ENCODE measurements around the gene KRTAP6-1.

The KRTAP6-1 gene, protein sequence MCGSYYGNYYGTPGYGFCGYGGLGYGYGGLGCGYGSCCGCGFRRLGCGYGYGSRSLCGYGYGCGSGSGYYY

DNA sequence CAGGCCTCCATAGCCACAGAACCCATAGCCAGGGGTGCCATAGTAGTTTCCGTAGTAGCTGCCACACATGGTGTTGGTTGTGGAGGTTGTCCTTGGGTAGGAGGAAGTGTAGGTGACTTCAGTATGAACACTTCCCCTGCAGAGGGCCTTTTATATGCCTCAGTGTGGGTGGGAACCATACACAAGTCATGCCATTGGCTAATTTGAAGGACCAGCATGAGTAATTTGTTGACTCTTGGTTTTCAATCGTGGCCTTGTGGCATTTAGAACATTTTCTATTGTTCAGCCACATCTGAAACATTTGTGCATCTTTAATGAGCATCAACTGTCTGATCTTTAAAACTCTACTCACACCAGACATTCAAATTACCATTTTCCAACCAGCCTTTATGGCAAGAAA lies at the start of gene KRTAP6-1:
Gene KRTAP6-1 (minus strand): TSS at position 95 of the 400 bp plus-strand sequence. CDS start 26 bp downstream, at position 69.
- no peak for DNase-seq (ENCODE audit: low read depth in 2 of 2)

DNA sequence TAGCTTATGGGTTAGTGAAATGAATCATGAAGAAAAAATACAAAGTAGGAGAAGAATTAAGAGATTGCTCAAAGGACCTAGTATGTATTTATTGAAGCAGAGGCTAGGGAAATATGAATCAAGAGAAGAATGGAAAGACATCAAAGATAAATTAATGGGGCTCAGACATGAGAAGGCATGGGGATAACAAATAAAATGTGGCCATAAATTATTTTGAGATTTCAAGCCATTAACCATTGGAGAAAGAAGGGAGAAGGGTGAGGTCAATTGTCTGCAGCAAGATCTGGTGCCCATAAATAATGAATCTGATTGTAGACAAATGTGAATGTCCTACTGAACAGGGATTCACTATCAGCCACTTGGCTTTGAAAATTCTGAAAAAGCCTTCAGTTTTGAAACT lies 39.2 kb upstream of the KRTAP6-1 start:
- DNase-seq (ENCODE audit: low read depth in 2 of 2), result no peak

DNA sequence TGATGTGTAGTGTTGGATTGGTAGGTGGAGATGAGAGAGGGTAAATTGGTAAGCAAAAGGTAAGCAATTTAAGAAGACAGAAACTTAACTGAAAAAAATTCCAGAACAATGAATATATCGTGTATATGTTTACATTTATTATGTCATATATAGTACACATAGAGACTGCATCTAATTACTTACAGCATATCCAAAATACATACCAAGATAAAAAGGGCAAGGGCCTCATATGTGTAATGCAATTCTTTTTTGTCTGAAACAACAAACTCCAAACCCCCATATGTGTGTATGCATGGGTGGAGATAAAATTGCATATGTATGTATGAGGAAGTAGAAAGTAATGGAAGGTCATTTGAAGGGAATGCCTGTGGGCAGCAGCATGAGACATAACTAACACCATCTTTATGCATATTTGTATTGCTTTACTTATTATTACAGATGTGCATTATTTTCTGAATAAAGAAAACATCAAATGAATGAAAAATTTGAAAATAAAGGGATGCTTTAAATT lies 33.2 kb upstream of the KRTAP6-1 start:
- no peak for DNase-seq (ENCODE audit: low read depth in 2 of 2)

DNA sequence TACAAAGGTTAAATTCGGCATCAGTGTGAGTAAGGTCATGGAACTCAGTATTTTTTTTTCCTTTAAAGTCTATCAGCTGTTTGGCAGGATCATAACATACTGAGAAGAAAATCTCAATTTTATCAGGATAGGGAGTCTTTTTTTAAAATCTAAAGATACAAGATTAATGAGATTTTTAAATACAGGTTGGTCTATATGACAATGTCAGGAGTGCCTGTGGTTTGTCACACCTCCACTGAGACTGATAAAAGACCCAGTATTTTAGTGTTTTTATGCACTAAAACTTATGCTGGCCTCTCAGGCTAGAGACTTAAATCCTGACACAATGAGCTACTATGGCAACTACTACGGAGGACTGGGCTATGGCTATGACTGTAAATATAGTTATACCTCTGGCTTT lies 28.8 kb upstream of the KRTAP6-1 start, which contains the start of gene KRTAP20-3:
Gene KRTAP20-3 (plus strand): TSS at position 301 of the 400 bp plus-strand sequence.
- DNase-seq (ENCODE audit: low read depth in 2 of 2), result no peak

DNA sequence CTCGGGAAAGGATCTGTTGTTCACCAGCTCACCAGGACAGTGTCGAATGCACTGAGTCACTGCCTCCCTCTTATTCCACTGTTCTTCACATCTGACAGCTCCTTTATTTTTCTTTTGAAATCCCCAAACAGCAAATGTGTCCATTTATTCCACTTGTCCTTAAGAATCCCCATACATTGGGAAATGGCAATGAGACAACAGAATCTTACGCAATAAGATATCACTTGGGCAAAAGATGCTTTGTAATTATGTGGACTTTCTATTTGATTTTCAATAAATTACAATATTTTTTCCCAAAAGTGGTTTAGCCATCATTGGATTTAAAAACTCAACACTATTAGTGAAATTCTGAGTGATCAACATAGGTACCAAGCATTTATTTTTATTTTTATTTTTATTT lies 25.0 kb upstream of the KRTAP6-1 start:
- no peak for DNase-seq (ENCODE audit: low read depth in 2 of 2)

DNA sequence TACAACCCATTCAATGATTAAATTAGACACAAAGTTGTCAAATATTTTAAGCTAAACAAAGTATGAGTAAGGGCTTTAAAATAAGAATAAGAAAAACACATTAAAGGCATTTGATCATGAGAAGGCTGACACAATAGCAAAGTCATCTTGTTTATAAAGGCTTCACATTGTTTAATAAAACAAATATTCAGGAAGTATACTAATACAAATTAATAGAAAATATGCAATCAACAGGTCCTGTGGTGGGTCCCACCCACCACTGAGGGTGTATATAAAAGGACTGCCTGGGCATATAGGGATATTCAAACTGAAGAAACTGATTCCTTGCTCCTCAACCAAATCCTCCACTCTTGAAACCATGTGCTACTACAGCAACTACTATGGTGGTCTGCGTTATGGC lies 21.2 kb upstream of the KRTAP6-1 start, which contains the start of gene KRTAP20-2:
Gene KRTAP20-2 (plus strand): TSS at position 301 of the 400 bp plus-strand sequence. CDS start 58 bp downstream, at position 359.
- DNase-seq (ENCODE audit: low read depth in 2 of 2), result no peak

DNA sequence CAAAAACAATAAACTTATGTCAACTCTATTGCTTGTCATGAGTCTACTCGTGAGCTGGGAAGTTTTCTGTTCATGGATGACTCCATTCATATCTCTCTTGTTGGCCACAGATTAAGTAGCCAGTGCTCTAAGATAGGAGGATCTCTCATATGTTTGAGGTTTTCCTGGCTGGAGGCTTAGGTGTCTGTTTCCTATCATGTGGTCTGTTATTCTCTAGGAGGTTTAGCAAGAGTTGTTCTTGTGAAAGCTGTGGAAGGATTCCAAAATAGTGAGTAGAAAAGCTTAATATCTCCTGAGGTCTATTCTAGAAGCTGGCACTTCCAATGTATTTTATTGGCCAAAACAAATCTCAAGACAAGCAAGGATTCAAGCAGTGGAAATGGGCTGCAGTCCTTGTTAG lies 15.5 kb upstream of the KRTAP6-1 start:
- no peak for DNase-seq (ENCODE audit: low read depth in 2 of 2)

DNA sequence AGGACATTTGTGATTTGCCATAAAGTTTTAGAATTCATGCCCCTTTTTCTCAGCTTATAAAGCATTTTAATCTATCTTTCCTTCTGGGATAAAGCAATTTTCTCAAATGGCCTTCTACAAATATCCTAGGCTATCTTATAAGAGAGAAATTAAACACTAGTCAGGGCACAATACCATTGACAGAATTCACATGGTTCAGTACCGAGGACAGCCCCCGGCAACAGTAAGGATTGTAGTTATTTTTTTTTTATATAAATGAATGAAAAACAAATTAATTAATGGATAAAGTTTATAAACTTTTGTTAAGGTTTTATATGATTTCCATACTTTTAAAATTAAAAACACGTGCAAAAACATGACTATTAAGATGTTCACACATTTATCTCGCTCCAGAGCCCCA lies 14.4 kb upstream of the KRTAP6-1 start:
- no peak for DNase-seq (ENCODE audit: low read depth in 2 of 2)

DNA sequence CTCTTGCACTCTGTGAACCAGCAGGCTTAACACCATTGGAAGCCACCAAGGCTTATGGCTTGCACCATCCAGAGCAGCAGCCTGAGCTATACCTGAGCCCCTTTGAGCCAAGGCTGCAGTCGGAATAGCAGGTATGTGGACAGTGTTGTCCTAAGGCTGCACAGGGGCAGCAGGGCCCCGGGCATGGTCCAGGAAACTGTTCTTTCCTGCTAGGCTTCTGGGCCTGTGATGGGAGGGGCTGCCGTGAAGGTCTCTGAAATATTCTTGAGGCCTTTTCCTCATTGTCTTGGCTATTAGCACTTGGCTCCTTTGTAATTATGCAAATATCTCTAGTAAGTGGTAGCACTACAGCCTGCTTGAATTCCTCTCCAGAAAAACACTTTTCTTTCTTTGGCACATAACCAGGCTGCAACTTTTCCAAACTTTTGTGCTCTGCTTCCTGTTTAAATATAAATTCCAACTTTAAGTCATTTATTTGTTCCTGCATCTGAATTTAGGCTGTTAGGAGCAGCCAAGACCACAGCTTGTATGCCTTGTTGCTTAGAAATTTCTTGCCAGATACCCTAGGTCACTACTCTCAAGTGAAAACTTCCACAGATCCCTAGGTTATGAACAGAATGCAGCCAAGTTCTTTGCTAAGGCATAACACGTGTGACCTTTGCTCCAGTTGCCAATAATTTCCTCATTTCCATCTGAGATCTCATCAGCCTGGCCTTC lies 11.9 kb upstream of the KRTAP6-1 start:
- no peak for DNase-seq (ENCODE audit: low read depth in 2 of 2)

DNA sequence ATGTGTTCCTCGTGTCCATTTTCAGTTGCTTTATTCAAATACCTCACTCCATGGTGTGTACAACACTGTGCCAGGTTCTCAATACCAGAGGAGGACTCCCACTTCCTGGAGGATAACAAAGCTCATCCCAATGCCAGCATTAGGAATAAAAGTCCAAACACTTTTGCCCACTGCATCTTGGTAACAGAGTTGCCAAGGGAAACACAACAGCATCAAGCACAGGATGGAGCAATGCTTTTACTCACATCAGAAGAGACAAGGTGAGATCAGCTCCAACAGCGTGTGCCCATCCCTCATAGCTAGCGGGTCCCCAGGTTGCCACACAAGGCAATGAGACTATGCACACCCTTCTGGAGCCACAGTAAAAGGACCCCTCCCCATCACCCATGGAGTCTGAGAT lies 9.6 kb upstream of the KRTAP6-1 start:
- no peak for DNase-seq (ENCODE audit: low read depth in 2 of 2)

DNA sequence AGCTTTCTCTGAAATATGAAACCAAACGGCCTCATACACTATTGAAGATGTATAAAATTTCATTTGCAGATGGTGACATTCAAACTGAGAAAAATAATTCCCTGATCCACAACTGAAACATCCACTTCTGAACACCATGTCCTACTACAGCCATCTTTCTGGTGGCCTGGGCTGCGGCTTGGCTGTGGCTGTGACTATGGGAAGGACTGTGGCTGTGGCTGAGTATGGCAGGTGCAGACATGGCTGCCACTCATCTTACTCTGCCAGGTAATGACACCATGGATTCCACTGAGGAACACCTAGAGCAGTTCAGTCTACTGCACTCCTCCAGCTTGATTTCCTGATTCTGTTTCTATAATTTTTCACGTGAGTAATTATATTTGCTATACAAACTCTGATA lies 6.8 kb upstream of the KRTAP6-1 start, which contains the start of gene KRTAP20-4:
Gene KRTAP20-4 (plus strand): TSS at position 106 of the 400 bp plus-strand sequence.
- DNase-seq (ENCODE audit: low read depth in 2 of 2), result no peak

DNA sequence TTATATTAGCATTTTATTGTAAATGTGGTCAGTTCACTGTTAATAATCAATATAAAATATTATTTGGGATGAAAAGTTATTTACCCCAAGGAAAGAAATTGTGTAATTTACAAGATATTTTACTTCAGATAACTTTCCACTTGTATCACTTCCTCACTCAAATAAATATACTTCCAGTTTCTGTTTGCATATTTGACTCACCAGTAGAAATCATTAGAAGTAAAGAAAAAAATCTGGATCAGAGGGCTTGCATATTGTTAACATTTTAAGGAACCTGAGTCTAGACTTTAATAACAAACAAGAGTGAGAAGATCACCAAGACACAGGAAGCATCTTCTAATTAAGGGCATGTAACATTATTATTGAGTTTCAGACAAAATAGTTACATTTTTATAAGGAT lies 6.3 kb upstream of the KRTAP6-1 start:
- DNase-seq (ENCODE audit: low read depth in 2 of 2), result no peak

DNA sequence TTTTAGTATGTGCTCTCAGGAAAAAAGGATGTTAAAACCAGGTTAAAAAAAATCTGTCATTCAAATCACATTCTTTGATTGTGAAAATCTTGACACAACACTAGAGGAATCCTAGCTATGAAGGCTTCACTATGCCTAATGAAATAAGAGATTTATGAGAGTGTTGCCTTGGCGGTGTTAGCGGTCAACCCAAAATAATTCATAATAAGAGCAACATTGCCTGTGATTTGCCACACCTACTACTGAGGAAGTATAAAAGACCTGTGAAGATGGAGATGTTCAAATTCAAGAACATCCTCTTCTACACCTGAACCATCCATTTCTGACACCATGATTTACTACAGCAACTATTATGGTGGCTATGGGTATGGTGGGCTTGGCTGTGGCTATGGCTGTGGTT lies 2.4 kb upstream of the KRTAP6-1 start, which contains the start of gene KRTAP20-1:
Gene KRTAP20-1 (plus strand): TSS at position 301 of the 400 bp plus-strand sequence. CDS start 30 bp downstream, at position 331.
- DNase-seq (ENCODE audit: low read depth in 2 of 2), result no peak

DNA sequence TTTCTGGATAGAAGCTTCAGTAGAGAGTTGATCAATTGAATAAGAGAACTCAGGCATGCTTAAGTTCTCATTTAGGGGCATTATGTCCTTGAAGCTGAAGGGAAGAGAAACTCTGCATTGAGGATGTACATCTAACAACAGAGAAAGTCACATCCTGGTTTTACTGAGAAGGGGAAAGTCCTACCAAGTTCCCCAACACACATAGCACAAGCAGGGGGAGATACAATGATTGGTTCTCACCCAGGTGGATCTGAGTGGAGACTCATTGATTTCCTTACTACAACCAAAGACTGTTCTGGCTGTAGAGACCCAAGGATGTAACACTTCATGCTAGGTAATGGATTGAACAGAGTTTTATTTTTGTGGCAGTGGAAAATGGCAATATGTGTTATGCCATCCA lies 1.5 kb upstream of the KRTAP6-1 start:
- no peak for DNase-seq (ENCODE audit: low read depth in 2 of 2)

DNA sequence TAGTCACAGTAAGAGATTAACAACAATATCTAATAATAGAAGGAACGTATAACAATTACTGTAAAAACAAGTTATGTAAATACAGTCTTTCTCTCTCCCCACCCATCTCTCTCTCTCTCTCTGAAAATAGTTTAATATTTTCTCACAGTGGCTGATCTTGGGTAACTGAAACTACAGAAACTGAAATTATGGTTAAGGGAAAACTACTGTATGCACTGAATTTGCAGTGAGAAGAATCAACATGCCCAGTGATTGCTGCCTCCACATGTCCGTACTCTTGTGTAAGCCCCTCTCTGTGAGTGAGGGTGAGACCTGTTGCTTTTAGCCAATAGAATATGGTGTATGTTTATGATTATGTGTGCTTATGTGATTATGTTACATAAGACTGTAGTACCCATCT lies 1.6 kb downstream of the KRTAP6-1 start:
- no peak for DNase-seq (ENCODE audit: low read depth in 2 of 2)

DNA sequence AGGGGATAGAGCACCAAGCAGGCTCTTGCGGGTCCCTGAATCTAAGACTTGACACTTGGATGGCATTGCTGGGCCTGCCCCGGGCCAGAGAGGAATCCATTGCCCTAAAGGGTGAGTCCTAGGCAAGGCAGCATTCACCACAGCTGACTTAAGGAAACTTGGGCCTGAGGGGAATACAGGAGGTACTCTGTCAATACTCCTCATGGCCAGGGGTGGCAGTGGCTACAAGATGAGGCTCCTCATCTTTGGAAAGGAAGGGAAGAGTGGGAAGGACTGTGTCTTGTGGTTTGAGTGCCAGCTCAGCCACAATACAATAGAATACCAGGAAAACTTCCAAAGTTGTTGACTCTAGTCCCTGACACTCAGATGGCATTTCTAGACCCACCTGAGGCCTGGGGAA lies 7.8 kb downstream of the KRTAP6-1 start:
- no peak for DNase-seq (ENCODE audit: low read depth in 2 of 2)

DNA sequence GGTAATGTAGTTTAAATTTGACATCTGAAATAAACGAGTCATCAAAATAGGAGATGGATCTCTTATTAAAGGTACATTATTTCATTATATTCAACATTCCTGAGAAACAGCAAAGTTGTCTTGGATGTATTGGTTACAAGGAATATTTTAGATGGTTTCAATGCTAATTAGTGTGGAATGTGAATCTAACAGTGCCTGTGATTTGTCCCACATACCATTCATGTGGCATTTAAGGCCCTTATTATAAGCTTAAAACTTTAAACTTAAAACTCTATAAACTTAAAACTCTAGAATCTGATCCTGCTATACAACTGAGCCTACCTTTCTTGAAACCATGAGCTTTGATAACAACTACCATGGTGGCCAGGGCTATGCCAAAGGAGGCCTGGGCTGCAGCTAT lies 12.9 kb downstream of the KRTAP6-1 start, which contains the start of gene KRTAP22-1:
Gene KRTAP22-1 (plus strand): TSS at position 301 of the 400 bp plus-strand sequence.
- no peak for DNase-seq (ENCODE audit: low read depth in 2 of 2)

DNA sequence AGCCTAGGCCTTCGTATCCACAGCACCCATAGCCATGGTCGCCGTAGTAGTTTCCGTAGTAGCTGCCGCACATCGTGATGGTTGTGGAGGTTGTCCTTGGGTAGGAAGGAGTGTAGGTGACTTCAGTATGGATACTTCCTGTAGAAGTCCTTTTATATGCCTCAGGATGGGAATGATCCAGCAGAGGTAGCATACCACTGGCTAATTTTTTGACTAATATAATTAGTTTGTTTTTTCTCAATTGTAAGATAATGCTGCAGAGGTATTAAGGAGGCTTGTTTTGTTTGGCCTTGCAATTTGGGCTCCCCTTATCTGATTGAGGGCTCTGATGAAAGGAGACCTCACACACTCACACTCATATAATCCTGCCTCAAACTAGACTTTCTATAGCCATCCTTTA lies 14.9 kb downstream of the KRTAP6-1 start, which contains the start of gene KRTAP6-2:
Gene KRTAP6-2 (minus strand): TSS at position 101 of the 400 bp plus-strand sequence. CDS start 28 bp downstream, at position 73.
- DNase-seq (ENCODE audit: low read depth in 2 of 2), result no peak

DNA sequence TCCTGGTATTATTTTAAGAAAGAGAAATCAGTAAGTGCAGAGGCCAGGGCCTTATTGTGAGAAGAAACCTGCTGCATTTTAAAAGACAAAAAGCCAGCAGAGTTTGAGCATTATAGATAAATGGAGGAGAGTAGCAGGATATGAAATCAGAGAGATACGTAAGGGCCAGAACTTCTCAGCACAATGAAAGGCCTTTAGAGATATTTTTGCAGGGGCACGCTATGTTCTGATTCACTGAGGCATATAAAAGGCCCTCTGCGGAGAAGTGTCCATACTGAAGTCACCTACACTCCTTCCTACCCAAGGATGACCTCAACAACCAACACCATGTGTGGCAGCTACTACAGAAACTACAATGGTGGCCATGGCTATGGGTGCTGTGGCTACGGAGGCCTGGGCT lies 21.6 kb downstream of the KRTAP6-1 start, which contains the start of gene KRTAP6-3:
Gene KRTAP6-3 (plus strand): TSS at position 301 of the 400 bp plus-strand sequence. CDS start 6 bp downstream, at position 307.
- no peak for DNase-seq (ENCODE audit: low read depth in 2 of 2)

DNA sequence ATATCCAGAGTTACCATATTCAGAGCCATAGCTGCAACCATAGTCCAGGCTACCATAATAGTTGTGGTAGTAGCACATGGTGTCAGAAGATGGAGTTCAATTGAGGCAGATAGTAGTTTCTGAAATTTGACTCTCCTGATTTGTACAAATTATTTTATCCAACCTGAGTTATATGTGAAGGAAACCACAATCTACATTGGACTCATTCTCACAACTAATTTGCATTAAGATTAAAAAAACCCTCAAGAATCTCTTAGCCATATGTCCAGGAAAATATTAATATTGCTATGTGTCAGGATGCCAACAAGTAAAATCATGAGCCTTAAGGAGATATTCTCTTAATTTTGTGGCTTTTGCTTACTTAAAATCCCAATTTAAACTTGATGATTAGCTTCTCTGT lies 23.4 kb downstream of the KRTAP6-1 start, which contains the start of gene KRTAP22-2:
Gene KRTAP22-2 (minus strand): TSS at position 101 of the 400 bp plus-strand sequence.
- DNase-seq (ENCODE audit: low read depth in 2 of 2), result no peak

DNA sequence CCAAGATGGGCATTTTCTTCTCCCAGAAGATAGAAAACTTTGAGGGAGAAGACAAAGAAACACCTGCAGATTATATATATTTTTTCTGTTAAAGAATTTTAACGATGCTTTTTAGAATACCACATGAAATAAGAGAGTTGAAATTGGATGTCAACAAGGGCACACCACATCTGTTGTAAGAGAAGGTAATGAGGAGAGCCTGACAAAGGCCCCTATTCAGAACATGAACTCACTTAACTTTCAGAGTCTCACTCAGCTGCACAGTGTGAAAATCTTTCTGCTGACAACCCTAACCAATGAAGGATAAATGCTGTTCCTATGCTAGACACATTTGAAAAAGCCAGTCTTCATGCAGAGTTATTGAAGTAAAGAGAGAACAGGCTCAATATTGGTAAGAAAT lies 30.9 kb downstream of the KRTAP6-1 start:
- no peak for DNase-seq (ENCODE audit: low read depth in 2 of 2)

DNA sequence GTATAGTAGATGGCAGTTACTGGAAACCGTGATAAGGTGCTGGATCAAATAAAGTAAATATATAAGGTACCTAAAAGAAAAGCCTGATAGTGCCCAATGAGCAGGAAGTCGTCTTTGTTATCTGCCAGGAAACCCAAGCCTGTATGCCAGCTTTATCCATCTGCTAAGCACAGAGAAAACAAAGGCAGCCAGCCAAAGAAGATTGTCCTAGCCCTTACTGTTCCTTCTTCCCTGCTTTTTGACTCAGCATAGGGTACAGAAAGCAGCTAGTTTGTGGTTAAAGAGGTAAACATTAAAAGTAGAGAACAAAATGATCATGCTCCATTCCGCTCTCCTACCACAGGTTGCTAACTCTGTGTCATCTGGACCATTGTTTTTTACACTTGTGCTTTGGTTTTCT lies 33.6 kb downstream of the KRTAP6-1 start:
- DNase-seq (ENCODE audit: low read depth in 2 of 2), result no peak

DNA sequence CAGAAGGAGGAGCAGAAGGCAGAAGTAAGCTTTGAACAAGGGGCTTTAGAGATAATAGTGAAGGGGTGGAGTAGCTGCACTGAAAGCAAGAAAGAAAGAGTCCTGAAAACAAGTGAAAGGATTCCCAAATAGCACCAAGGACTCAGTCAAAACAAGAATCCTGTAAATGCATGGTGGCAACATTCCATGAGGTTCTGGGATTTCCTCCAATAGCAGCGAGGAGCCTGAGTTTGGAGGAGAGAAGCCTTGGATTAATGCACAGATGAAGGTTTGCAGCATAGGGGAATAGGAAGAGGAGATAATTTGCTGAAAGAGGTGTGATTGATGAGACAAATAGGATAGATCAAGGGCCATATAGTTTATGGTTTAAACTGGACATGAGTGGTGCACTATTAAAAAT lies 34.4 kb downstream of the KRTAP6-1 start:
- DNase-seq (ENCODE audit: low read depth in 2 of 2), result no peak

All from stimulated activated CD8-positive, alpha-beta memory T cell treated with anti-CD3 and anti-CD28 coated beads, Interleukin-2, amount 100 ng/mL, for 48 hours (primary cell).